LNCAP (cell line): ENCODE measurements around the gene SH3BP4.

Source experiments
- CTCF ChIP-seq: fragments of 450-650 bp; IDR thresholded peaks from 2 replicates; pipeline ENCODE4 v1.5.1; 2017; ENCODE audit warnings: mild to moderate bottlenecking

SH3BP4 gene

GRCh38 chr2:235087832-235088495 lies 136.1 kb downstream of the SH3BP4 start:
- TF ChIP-seq CTCF = no peak

- TF ChIP-seq CTCF = no peak
These were observed 136.7 kb downstream of the SH3BP4 start for GRCh38 chr2:235088496-235088921.

- TF ChIP-seq CTCF = no peak
These were observed 139.6 kb downstream of the SH3BP4 start for GRCh38 chr2:235091421-235091820.

- no peak for TF ChIP-seq CTCF
These were observed 140.2 kb downstream of the SH3BP4 start for GRCh38 chr2:235091983-235092382.

GRCh38 chr2:235092433-235093223 lies 140.8 kb downstream of the SH3BP4 start:
- TF ChIP-seq CTCF = no peak

GRCh38 chr2:235094457-235094856 lies 142.6 kb downstream of the SH3BP4 start:
- TF ChIP-seq CTCF = no peak

GRCh38 chr2:235095569-235095968 lies 143.8 kb downstream of the SH3BP4 start:
- no peak for TF ChIP-seq CTCF
